ENCODE measurements around the gene MIAT. TPM values are rescaled to one million over a fixed set of nuclear protein-coding genes. Genes with fewer than 3 reads are reported as not detected.

MIAT gene
- total RNA-seq, 1 experiment from 2014 or later = 0.41 TPM

DNA sequence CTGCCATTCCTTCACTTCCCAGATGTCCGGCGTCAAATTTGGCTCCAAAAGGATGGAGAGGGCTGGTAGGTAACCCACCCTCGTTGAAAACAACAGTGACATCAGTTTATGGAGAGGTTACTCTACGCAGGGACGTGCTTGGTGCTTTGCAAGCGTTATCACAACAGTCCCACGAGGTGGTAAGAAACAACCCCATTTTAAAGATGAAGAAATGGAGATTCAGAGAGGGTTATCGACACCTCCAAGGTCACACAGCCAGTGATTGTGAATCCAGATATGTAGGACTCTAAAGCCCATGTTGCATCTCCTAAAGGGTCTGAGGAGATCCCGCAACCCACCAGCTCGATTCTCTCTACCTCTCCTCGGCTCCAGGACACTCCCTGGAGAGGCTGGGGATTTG lies 773 bp downstream of the MIAT start:
- no peaks in the 10 kb centered on the region for H3K36me3 ChIP-seq (ENCODE audit: control insufficient read depth, insufficient read depth, low read length)
- Mint-ChIP-seq H3K36me3 (ENCODE audit: insufficient read depth, unreplicated experiment) (no peaks in the 10 kb centered on the region), H3K9me3 (ENCODE audit: unreplicated experiment) (no peaks in the 10 kb centered on the region), H3K27ac (ENCODE audit: unreplicated experiment) (peak overlapping the region; percentile 25), H3K27me3 (ENCODE audit: insufficient read depth, unreplicated experiment) (peaks cover 28% of the 10 kb centered on the region), H3K4me3 (ENCODE audit: unreplicated experiment) (peak overlapping the region; percentile 57), H3K4me1 (ENCODE audit: low read depth, unreplicated experiment) (no peaks in the 10 kb centered on the region)
- no peaks in the 10 kb centered on the region for H3K4me1 ChIP-seq
- no peaks in the 10 kb centered on the region; the same call in none of the 2 replicates for H3K27me3 ChIP-seq (replicated peaks; ENCODE audit: control insufficient read depth, insufficient read depth, low read length)
- no peak for DNase-seq
- no peak overlapping the region for H3K4me3 ChIP-seq (ENCODE audit: low read depth, low read length)
- BruUV-seq (replicated peaks) = no TSS peak
- CTCF ChIA-PET = no interaction called here
- TF ChIP-seq, protein P1, sequence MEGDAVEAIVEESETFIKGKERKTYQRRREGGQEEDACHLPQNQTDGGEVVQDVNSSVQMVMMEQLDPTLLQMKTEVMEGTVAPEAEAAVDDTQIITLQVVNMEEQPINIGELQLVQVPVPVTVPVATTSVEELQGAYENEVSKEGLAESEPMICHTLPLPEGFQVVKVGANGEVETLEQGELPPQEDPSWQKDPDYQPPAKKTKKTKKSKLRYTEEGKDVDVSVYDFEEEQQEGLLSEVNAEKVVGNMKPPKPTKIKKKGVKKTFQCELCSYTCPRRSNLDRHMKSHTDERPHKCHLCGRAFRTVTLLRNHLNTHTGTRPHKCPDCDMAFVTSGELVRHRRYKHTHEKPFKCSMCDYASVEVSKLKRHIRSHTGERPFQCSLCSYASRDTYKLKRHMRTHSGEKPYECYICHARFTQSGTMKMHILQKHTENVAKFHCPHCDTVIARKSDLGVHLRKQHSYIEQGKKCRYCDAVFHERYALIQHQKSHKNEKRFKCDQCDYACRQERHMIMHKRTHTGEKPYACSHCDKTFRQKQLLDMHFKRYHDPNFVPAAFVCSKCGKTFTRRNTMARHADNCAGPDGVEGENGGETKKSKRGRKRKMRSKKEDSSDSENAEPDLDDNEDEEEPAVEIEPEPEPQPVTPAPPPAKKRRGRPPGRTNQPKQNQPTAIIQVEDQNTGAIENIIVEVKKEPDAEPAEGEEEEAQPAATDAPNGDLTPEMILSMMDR (IDR thresholded peaks at IDR 0.05; ENCODE audit: insufficient read depth in 1 of 2, low read depth in 1 of 2, low read length in 1 of 2, severe bottlenecking in 1 of 2, unreplicated experiment in 1 of 2) = no peak
- POLR2A ChIA-PET = no interaction called here
- H3K9me3 ChIP-seq = no peaks in the 10 kb centered on the region
- intact Hi-C loops (cut with micrococcal nuclease; ENCODE audit: unreplicated experiment) = no loop called here

DNA sequence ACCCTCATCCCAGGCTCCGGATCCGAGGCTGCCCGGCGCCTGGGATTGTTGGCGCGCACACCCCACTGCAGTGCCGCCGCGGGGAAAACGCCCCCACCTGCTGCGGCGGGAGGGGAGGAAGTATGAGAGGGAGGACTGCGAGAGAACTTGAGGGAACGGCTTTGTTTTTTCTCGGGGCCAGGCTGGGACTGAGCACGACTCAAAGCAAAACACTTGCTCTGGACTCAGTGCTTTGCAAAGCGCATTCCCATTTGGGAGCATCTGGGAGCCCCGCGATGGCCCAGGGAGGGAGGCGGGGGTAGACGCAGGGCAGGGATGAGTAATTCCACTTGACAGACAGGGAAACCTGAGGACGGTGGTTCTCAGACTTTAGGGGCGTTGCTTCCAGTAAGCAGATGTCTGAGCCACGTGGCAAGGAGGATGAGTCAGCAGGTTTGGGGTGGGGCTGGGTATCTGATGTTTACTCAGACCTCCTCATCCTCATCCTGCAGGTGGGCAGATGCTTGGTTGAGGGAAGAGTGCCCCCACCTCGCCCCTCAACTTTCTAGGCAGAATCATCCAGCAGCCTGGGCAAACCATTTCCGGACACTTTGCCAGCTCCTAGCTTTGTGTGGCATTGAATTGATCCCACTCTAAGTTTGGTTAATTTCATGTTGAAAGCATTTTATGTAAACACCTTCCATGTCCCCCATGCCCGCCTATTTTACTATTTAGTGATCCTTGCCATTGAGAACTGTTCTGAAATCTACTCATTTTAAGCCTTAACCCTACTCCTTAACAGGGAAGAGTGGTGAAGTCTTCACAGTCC lies 1.5 kb downstream of the MIAT start:
- no peaks in the 10 kb centered on the region for H3K36me3 ChIP-seq (ENCODE audit: control insufficient read depth, insufficient read depth, low read length)
- no peaks in the 10 kb centered on the region for H3K4me1 ChIP-seq
- no TSS peak for BruUV-seq (replicated peaks)
- H3K9me3 Mint-ChIP-seq (ENCODE audit: unreplicated experiment) = no peaks in the 10 kb centered on the region
- H3K4me3 ChIP-seq (ENCODE audit: low read depth, low read length) = no peak overlapping the region
- intact Hi-C loops (cut with micrococcal nuclease; ENCODE audit: unreplicated experiment) = no loop called here
- POLR2A ChIA-PET = no interaction called here
- TF ChIP-seq, protein P1 (IDR thresholded peaks at IDR 0.05; ENCODE audit: insufficient read depth in 1 of 2, low read depth in 1 of 2, low read length in 1 of 2, severe bottlenecking in 1 of 2, unreplicated experiment in 1 of 2) = no peak
- H3K9me3 ChIP-seq = no peaks in the 10 kb centered on the region
- no peaks in the 10 kb centered on the region for H3K4me1 Mint-ChIP-seq (ENCODE audit: low read depth, unreplicated experiment)
- peak overlapping the region; percentile 25 for H3K27ac Mint-ChIP-seq (ENCODE audit: unreplicated experiment)
- H3K27me3 Mint-ChIP-seq (ENCODE audit: insufficient read depth, unreplicated experiment) = peaks cover 25% of the 10 kb centered on the region
- no peaks in the 10 kb centered on the region; the same call in 1 of the 2 replicates for H3K27me3 ChIP-seq (replicated peaks; ENCODE audit: control insufficient read depth, insufficient read depth, low read length)
- no peaks in the 10 kb centered on the region for H3K36me3 Mint-ChIP-seq (ENCODE audit: insufficient read depth, unreplicated experiment)
- H3K4me3 Mint-ChIP-seq (ENCODE audit: unreplicated experiment) = peak overlapping the region; percentile 57
- peak; percentile 27 to 58 for DNase-seq
- CTCF ChIA-PET = no interaction called here

GRCh38 chr22:26660356-26660755 lies 3.0 kb downstream of the MIAT start:
- Mint-ChIP-seq H3K27ac (ENCODE audit: unreplicated experiment) (no peak overlapping the region), H3K9me3 (ENCODE audit: unreplicated experiment) (no peaks in the 10 kb centered on the region), H3K36me3 (ENCODE audit: insufficient read depth, unreplicated experiment) (no peaks in the 10 kb centered on the region), H3K4me1 (ENCODE audit: low read depth, unreplicated experiment) (no peaks in the 10 kb centered on the region), H3K27me3 (ENCODE audit: insufficient read depth, unreplicated experiment) (peaks cover 25% of the 10 kb centered on the region), H3K4me3 (ENCODE audit: unreplicated experiment) (no peak overlapping the region)
- no peaks in the 10 kb centered on the region for H3K27me3 ChIP-seq (replicated peaks; ENCODE audit: control insufficient read depth, insufficient read depth, low read length)
- CTCF ChIA-PET = no interaction called here
- DNase-seq = no peak
- intact Hi-C loops (cut with micrococcal nuclease; ENCODE audit: unreplicated experiment) = no loop called here
- H3K9me3 ChIP-seq = no peaks in the 10 kb centered on the region
- POLR2A ChIA-PET = no interaction called here
- no TSS peak for BruUV-seq (replicated peaks)
- H3K4me1 ChIP-seq = no peaks in the 10 kb centered on the region
- H3K4me3 ChIP-seq (ENCODE audit: low read depth, low read length) = no peak overlapping the region
- no peaks in the 10 kb centered on the region for H3K36me3 ChIP-seq (ENCODE audit: control insufficient read depth, insufficient read depth, low read length)
- TF ChIP-seq, protein P1 (IDR thresholded peaks at IDR 0.05; ENCODE audit: insufficient read depth in 1 of 2, low read depth in 1 of 2, low read length in 1 of 2, severe bottlenecking in 1 of 2, unreplicated experiment in 1 of 2) = no peak
